Activated gamma-delta T cell treated with Interleukin-2 at 50 U/mL for 16 hours (primary cell): ENCODE results near the gene TMEM131.

Experiments
- DNase-seq: peaks from one replicate; pipeline ENCODE4 v3.0.0-alpha.2; 2020

Gene TMEM131

GRCh38 chr2:97734061-97735051 lies 261.4 kb downstream of the TMEM131 start:
- no peak for DNase-seq

DNA sequence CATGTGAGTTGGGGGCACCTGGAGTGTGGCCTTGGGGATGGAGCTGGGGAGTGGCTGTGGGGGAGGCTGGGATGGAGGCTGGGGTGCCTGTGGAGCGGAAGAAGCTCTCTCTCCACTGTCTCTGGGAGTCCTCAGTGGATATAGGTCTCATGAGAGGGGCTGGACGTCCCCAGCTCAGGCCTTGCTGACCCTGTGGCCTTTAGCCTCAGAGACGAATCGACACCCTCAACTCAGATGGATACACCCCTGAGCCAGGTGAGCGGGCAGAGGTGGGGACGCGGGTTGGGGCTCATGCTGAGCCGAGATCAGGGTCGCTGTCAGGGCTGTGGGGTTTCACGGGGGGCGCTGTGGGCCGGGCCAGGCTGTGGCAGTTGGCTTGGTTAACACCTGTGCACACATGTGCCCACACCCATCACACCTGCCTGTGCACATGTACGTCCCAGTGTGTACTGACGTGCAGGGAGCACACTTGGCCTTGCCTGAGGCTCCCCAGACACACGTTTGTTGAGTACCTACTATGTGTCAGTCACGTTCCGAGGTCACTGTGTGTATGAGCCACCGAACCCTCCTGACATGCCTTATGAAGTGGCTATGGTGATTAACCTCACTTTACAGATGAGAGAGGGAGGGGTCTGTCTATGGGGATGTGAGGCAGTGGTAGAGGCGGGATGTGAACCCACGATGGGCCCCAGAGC lies 262.3 kb downstream of the TMEM131 start:
- no peak for DNase-seq

DNA sequence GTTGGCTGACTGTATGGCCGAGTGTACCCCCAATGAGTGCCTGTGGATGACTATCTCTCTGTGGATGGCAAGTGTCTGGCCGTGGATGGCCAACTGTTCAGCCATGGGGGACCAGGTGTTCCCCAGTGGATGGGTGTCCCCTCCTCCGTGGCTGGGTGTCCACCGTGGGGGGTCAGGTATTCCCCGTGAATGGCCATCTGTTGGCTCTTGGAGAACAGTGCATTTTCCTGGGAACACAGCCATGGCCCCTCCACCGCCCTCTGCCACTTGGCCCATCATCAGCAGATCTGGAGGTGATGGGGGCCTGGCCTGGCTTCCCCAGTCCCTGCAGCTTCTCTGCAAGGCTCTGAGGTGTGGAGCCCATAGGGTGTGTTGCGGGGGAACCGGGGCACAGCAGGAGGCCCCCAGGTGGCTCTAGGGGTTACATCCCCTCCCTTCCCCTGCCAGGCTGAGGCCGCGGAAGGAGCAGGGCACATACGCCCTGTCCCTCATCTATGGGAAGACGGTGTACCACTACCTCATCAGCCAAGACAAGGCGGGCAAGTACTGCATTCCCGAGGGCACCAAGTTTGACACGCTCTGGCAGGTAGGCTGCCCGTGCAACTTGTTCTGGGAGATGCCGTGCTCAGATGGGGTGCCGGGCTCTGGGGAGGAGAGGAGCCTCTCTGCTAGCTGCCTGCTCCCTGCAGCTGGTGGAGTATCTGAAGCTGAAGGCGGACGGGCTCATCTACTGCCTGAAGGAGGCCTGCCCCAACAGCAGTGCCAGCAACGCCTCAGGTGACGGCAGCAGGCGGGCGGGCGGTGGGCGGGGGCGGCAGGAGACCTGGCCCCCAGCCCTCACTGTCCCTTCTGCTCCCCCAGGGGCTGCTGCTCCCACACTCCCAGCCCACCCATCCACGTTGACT lies 263.1 kb downstream of the TMEM131 start:
- DNase-seq: no peak

DNA sequence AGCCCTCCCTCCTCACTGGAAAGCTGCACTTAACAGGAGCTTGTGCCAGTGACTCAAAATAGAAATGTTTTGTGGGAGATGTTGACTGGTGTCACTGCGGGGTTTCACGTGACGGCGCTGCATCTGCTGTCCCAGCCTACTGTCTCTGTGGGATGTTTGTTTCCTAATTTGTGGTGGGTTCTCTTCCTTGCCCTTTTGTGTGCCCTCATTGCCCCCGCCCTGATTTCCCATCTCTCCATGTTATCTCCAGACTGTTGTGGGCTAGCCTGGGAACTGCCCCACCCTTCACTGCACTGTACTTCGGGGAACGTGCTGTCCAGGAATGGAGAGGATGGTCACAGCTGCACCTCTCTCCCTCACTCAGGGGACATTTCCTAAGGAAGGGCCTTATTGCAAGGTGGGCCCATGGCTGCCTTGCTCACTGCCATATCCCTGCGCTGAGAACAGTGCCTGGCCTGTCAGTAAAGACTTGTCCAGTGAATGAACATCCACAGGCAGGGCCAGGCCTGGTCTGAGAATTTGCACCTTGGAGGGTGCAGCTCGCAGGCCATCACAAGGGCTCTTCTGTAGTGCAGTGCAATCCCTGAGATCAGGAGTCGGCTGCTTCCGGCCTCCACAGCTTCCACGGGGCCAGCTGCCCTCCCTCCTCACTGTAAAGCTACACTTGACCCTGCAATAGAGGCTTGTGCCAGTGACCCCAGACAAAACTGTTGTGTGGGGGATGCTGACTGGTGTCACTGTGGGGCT lies 264.3 kb downstream of the TMEM131 start:
- no peak for DNase-seq

GRCh38 chr2:97730245-97730644 lies 265.5 kb downstream of the TMEM131 start:
- DNase-seq: no peak

GRCh38 chr2:97728091-97728731 lies 267.5 kb downstream of the TMEM131 start:
- DNase-seq: no peak

- DNase-seq: no peak
Observed at GRCh38 chr2:97727296-97727695, 268.5 kb downstream of the TMEM131 start.

DNA sequence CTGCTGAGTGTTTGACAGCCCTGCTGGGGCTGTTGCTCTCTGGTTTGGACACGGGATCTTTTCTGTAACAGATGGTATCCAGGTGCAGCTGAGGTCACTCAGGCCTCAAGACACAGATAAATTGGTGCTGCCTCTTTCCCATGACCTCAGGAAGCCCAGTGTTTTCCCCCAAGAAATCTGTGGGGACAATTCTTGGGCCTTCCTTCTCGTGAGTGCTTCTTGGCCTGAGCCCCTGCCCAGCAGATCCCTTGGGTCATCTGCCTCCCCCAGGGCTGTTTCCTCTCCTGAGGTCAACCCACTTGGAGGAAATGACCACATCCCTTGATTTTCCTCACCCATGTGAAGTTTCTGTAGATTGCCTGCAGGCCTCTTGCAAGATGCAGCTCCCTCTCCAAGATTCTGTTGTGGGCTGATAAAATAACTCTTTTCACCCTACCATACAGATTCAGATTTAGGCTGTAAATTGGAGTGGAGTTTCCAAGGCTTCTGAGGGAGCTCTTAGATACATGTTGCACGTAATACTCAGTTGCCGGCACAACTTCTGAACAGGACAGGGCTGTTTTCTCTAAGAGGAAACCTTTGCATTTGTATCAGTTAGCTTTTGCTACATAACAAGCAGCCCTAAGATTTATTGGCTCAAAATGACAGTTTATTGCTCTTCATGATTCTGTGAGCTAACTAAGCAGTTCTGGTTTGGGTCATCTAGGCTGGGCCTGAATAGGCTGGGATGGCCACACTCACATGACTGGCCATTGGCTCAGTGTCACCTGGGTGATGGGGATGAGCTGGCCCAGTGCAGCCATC lies 269.3 kb downstream of the TMEM131 start:
- no peak for DNase-seq

- no peak for DNase-seq
Observed at GRCh38 chr2:97724946-97725688, 270.6 kb downstream of the TMEM131 start.

DNA sequence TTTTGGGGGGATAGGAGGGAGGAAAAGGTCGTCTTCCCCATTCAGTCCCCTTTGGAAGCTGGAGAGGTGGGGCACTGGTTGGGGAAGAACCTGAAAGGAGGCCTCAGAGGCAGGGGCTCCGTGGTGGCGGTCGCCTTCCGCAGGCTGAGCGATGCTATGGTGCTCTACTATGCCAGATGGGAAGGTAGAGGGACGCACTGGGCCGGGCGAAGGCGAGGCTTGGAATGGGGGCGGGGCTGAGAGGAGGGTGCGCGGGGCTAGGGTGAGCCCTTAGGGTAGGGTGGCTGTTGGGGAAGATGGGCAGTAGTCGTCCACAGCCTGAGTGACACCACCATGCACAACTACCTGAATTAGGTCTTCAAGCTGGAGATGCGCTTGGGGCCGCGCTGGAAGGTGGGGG lies 271.2 kb downstream of the TMEM131 start:
- DNase-seq: no peak

GRCh38 chr2:97724073-97724410 lies 271.7 kb downstream of the TMEM131 start:
- no peak for DNase-seq

- DNase-seq: no peak
Observed at GRCh38 chr2:97723156-97724072, 272.3 kb downstream of the TMEM131 start.

GRCh38 chr2:97722227-97722626 lies 273.5 kb downstream of the TMEM131 start:
- no peak for DNase-seq

GRCh38 chr2:97720746-97721145 lies 275.0 kb downstream of the TMEM131 start:
- DNase-seq: no peak

DNA sequence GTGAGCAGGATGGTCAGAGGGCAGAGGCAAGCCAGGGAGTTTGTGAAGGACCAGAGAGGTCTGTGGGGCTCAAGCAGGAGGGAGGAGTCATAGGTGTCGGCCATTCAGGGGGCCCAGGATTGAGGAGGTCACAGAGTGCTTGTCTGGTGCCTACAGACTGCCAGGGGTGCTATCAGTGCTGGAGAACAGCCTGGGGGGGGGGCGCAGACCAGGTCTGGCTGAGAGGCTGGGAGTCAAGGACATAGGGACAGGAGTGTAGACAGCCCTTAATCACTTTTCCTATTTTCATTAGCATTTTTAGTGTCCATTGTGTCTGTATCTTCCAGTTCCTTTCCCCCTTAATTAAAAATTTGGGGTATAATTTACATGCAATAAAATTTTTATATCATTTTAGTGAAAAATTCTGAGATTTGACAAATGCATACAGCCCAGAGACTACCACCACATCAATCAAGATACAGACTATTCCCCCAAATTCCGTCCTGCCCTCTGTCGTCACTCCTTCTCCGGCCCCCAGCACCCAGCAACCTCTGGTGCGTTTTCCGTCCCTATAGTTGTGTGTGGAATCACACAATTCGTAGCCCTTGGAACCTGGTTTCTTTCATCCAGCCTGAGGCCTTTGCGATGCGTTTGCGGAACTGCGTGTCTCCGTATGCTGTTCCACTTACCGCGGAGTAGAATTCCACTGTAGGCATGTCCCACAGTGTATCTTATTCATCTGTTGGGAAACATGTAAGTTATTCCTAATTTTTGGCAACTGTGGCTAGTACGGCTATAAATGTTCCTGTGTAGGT lies 276.2 kb downstream of the TMEM131 start:
- no peak for DNase-seq

- DNase-seq: no peak
Observed at GRCh38 chr2:97718942-97719341, 276.8 kb downstream of the TMEM131 start.

- DNase-seq: peak; percentile 80
Observed at GRCh38 chr2:97718051-97718882, 277.5 kb downstream of the TMEM131 start.
